Fibroblast of mammary gland (primary cell): Measurements from ENCODE around the gene LIMCH1.

Experiments
- DNase-seq: peaks from one replicate; pipeline ENCODE4 v3.0.0-alpha.2; 2010; ENCODE audit warnings: low read depth
- H3K4me3 ChIP-seq: 2 replicates; pipeline ENCODE4 v1.5.1; 2011; ENCODE audit warnings: low read depth, mild to moderate bottlenecking, low read length, moderate library complexity; ENCODE audit not compliant: control insufficient read depth
- TF ChIP-seq, protein P1 (sequence below): conservative IDR thresholded peaks from 2 replicates; pipeline ENCODE4 v1.5.1; 2011; ENCODE audit warnings: low read depth, low read length, inconsistent platforms; ENCODE audit not compliant: control insufficient read depth, insufficient read depth

LIMCH1 gene

DNA sequence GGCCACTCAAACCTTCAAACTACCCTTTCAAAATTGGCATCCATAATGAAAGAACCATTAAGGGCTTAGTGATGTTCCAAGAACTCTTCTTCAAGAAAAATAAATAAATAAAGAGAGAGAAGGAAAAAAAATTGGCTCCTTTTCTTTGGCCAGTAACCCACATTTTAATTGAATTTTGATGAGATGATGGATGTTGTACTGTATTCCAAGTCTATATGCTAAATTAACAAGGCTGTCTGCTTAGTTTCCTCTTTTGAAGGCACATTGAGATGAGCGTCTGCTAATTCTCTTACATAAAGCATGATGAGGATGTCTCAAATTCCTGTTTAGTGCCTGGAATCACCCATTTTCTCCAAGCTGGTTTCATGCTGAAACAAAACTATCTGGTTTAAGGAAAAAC is 177.2 kb downstream of the LIMCH1 start:
- TF ChIP-seq, protein P1, sequence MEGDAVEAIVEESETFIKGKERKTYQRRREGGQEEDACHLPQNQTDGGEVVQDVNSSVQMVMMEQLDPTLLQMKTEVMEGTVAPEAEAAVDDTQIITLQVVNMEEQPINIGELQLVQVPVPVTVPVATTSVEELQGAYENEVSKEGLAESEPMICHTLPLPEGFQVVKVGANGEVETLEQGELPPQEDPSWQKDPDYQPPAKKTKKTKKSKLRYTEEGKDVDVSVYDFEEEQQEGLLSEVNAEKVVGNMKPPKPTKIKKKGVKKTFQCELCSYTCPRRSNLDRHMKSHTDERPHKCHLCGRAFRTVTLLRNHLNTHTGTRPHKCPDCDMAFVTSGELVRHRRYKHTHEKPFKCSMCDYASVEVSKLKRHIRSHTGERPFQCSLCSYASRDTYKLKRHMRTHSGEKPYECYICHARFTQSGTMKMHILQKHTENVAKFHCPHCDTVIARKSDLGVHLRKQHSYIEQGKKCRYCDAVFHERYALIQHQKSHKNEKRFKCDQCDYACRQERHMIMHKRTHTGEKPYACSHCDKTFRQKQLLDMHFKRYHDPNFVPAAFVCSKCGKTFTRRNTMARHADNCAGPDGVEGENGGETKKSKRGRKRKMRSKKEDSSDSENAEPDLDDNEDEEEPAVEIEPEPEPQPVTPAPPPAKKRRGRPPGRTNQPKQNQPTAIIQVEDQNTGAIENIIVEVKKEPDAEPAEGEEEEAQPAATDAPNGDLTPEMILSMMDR: no peak
- no peak overlapping the region for H3K4me3 ChIP-seq
- DNase-seq: no peak

GRCh38 chr4:41718907-41719306 is 180.9 kb downstream of the LIMCH1 start:
- TF ChIP-seq, protein P1: no peak
- peak; percentile 28 for DNase-seq

GRCh38 chr4:41719417-41719816 is 181.5 kb downstream of the LIMCH1 start:
- DNase-seq: peak; percentile 33
- no peak overlapping the region for H3K4me3 ChIP-seq
- TF ChIP-seq, protein P1: no peak

More at GRCh38 chr4:41718907-41719306, 180.9 kb downstream of the LIMCH1 start:
- H3K4me3 ChIP-seq: no peak overlapping the region

GRCh38 chr4:41722181-41722580 is 184.2 kb downstream of the LIMCH1 start:
- DNase-seq: no peak
- TF ChIP-seq, protein P1: no peak
- no peak overlapping the region for H3K4me3 ChIP-seq

GRCh38 chr4:41723286-41723685 is 185.3 kb downstream of the LIMCH1 start:
- DNase-seq: no peak
- H3K4me3 ChIP-seq: no peak overlapping the region
- TF ChIP-seq, protein P1: no peak

DNA sequence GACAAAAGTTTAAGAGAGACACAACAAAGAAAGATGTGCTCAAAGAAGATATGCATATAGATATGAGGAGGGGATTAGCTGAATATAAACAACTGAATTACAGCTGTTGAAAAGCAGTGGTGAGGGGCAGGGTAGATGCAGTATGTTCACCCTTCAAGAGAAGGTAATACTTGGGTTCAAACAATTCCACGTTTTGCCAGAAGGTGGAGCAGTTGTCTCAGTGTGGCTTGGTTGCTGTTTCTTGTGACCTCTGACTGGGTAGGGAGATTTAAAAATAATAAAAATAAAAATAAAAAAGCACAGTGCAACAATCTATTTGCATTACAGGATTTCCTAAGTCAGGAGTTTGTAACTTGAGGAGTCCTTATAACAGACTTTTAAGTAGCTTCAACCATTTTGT is 187.3 kb downstream of the LIMCH1 start:
- no peak overlapping the region for H3K4me3 ChIP-seq
- DNase-seq: no peak
- TF ChIP-seq, protein P1: peak; percentile 29

- TF ChIP-seq, protein P1: no peak
- no peak overlapping the region for H3K4me3 ChIP-seq
- DNase-seq: no peak
Measured at GRCh38 chr4:41727861-41728572, 190.1 kb downstream of the LIMCH1 start.
